ENCODE data around the gene DZANK1.

DNA sequence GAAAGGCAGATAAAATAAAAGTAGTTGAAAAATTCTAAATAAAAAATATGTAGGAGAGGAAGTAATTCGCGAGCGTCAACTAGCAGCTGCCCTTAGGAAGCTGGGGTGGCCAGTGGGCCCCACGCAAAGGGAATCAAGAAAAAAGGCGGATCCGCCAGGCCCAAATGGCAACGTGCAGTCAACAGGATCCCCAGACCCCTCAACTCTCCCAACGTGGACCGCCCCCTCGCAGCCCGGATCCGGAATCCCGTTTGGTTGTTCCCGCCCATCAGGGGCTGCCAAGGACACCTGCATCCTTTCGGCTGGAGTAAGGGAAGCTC lies 296 bp downstream of the DZANK1 start:
- TF ChIP-seq POLR2AphosphoS5 (IDR thresholded peaks at IDR 0.05) (no peak), CTCF (IDR thresholded peaks at IDR 0.05) (no peak), POLR2A (IDR thresholded peaks at IDR 0.05) (no peak)

Data from breast epithelium (tissue), 3 donors.